Measurements from ENCODE around the gene SLC3A2.

Gene SLC3A2

GRCh38 chr11:62910141-62910882 is 29.6 kb downstream of the SLC3A2 start:
- TF ChIP-seq TAF1 (IDR thresholded peaks at IDR 0.05; ENCODE audit: borderline replicate concordance, insufficient read depth, low read length) (no peak), REST (IDR thresholded peaks at IDR 0.05; ENCODE audit: insufficient read depth in 1 of 2, low read depth in 2 of 2, low read length in 2 of 2) (no peak), POLR2AphosphoS5 (IDR thresholded peaks at IDR 0.05; ENCODE audit: low read depth, low read length) (no peak), SIN3A (IDR thresholded peaks at IDR 0.05; ENCODE audit: borderline replicate concordance, insufficient read depth, low read length) (no peak), FOXP2 (optimal IDR thresholded peaks at IDR 0.05; ENCODE audit: borderline replicate concordance, extremely low read depth, extremely low read length, insufficient read depth) (no peak)

GRCh38 chr11:62911137-62912130 is 30.7 kb downstream of the SLC3A2 start:
- TF ChIP-seq POLR2AphosphoS5 (IDR thresholded peaks at IDR 0.05; ENCODE audit: low read depth, low read length): no peak
- no peak for TF ChIP-seq SIN3A (IDR thresholded peaks at IDR 0.05; ENCODE audit: borderline replicate concordance, insufficient read depth, low read length)
- TF ChIP-seq FOXP2 (optimal IDR thresholded peaks at IDR 0.05; ENCODE audit: borderline replicate concordance, extremely low read depth, extremely low read length, insufficient read depth): no peak
- no peak for TF ChIP-seq TAF1 (IDR thresholded peaks at IDR 0.05; ENCODE audit: borderline replicate concordance, insufficient read depth, low read length)
- TF ChIP-seq REST (IDR thresholded peaks at IDR 0.05; ENCODE audit: insufficient read depth in 1 of 2, low read depth in 2 of 2, low read length in 2 of 2): no peak

GRCh38 chr11:62912268-62912667 is 31.6 kb downstream of the SLC3A2 start:
- TF ChIP-seq REST (IDR thresholded peaks at IDR 0.05; ENCODE audit: insufficient read depth in 1 of 2, low read depth in 2 of 2, low read length in 2 of 2) (no peak), FOXP2 (optimal IDR thresholded peaks at IDR 0.05; ENCODE audit: borderline replicate concordance, extremely low read depth, extremely low read length, insufficient read depth) (no peak), POLR2AphosphoS5 (IDR thresholded peaks at IDR 0.05; ENCODE audit: low read depth, low read length) (no peak), SIN3A (IDR thresholded peaks at IDR 0.05; ENCODE audit: borderline replicate concordance, insufficient read depth, low read length) (no peak), TAF1 (IDR thresholded peaks at IDR 0.05; ENCODE audit: borderline replicate concordance, insufficient read depth, low read length) (no peak)

- TF ChIP-seq SIN3A (IDR thresholded peaks at IDR 0.05; ENCODE audit: borderline replicate concordance, insufficient read depth, low read length) (no peak), POLR2AphosphoS5 (IDR thresholded peaks at IDR 0.05; ENCODE audit: low read depth, low read length) (no peak), TAF1 (IDR thresholded peaks at IDR 0.05; ENCODE audit: borderline replicate concordance, insufficient read depth, low read length) (no peak), REST (IDR thresholded peaks at IDR 0.05; ENCODE audit: insufficient read depth in 1 of 2, low read depth in 2 of 2, low read length in 2 of 2) (no peak), FOXP2 (optimal IDR thresholded peaks at IDR 0.05; ENCODE audit: borderline replicate concordance, extremely low read depth, extremely low read length, insufficient read depth) (no peak)
Observed at GRCh38 chr11:62914416-62914815, 33.7 kb downstream of the SLC3A2 start.
